ENCODE data around the gene RSRC1.

DNA sequence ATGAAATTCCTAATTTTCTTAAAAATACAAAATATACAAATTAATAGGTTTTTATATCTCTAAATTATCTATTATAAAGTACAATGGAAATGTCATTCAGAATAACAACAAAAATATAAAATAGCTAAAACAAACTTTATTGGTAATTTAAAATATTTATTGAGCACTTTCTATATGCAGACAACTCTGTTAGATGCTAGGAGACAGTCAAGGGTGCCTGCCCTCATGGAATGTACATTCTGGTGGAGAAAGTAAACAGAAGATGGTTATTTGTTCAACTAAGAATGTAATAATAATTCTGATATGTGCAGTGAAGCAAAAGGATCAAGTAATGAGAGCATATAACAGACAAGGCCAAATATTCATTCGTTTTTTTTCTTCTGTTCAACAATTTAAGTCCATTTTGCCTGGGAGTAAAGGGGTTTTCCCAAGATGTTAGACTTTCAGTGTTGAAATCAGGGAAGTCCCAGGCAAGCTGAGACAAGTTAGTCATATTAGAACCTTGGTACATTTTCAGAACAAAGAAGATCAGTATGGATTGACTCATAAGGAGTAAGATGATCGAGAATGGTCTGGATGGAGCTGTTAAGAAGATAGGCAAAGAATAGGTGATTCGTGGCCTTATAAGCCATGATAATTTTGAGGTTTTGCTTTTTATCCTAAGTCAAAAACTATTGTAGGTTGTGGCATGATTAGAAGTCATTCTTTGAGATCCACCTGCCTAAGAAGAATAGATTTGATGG lies 310.9 kb downstream of the RSRC1 start:
- TF ChIP-seq, protein P1, sequence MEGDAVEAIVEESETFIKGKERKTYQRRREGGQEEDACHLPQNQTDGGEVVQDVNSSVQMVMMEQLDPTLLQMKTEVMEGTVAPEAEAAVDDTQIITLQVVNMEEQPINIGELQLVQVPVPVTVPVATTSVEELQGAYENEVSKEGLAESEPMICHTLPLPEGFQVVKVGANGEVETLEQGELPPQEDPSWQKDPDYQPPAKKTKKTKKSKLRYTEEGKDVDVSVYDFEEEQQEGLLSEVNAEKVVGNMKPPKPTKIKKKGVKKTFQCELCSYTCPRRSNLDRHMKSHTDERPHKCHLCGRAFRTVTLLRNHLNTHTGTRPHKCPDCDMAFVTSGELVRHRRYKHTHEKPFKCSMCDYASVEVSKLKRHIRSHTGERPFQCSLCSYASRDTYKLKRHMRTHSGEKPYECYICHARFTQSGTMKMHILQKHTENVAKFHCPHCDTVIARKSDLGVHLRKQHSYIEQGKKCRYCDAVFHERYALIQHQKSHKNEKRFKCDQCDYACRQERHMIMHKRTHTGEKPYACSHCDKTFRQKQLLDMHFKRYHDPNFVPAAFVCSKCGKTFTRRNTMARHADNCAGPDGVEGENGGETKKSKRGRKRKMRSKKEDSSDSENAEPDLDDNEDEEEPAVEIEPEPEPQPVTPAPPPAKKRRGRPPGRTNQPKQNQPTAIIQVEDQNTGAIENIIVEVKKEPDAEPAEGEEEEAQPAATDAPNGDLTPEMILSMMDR (conservative IDR thresholded peaks at IDR 0.05; ENCODE audit: low read length) = no peak
- TF ChIP-seq EZH2phosphoT487 (IDR thresholded peaks at IDR 0.05; ENCODE audit: borderline replicate concordance, low read depth, low read length) = no peak
